GM23338 (cell line): Measurements from ENCODE around the gene YBX2. TPM values are rescaled to one million over a fixed set of nuclear protein-coding genes. Genes with fewer than 3 reads are reported as not detected.
A peak's percentile ranks its signal among the peaks of the same experiment; 100 is the strongest.

Experiments
- ATAC-seq: fragments of 200-7000 bp; cut with Tn5 transposase; 3 replicates; pipeline ENCODE4 v1.9.1; 2020
- DNase-seq: peaks from one replicate; pipeline ENCODE4 v3.0.0-alpha.2; 2015; ENCODE audit warnings: low spot score
- H2AFZ ChIP-seq: fragments of 200-600 bp; sonication (generic); 2 replicates; pipeline ENCODE4 v1.8.0; 2016; ENCODE audit warnings: antibody characterized with exemption, mild to moderate bottlenecking, moderate library complexity
- H3F3A ChIP-seq: fragments of 200-600 bp; sonication (generic); replicated peaks from 2 replicates; pipeline ENCODE4 v1.8.0; 2017; ENCODE audit warnings: antibody characterized with exemption, mixed run types, low read depth
- H3K27ac ChIP-seq: fragments of 200-600 bp; sonication (generic); 2 replicates; pipeline ENCODE4 v1.6.1; 2016; ENCODE audit warnings: low read depth
- H3K27me3 ChIP-seq: fragments of 200-600 bp; sonication (generic); 2 replicates; pipeline ENCODE4 v1.8.0; 2016; ENCODE audit warnings: mild to moderate bottlenecking, mixed run types, moderate library complexity; ENCODE audit not compliant: insufficient read depth
- H3K36me3 ChIP-seq: fragments of 200-600 bp; sonication (generic); 2 replicates; pipeline ENCODE4 v1.8.0; 2016; ENCODE audit warnings: mild to moderate bottlenecking; ENCODE audit not compliant: insufficient read depth
- H3K4me1 ChIP-seq: fragments of 200-600 bp; sonication (generic); 2 replicates; pipeline ENCODE4 v1.8.0; 2016; ENCODE audit warnings: mild to moderate bottlenecking, moderate library complexity; ENCODE audit not compliant: insufficient read depth
- H3K4me2 ChIP-seq: fragments of 200-600 bp; sonication (generic); 2 replicates; pipeline ENCODE4 v1.7.1; 2017; ENCODE audit warnings: mixed run types
- H3K4me3 ChIP-seq: fragments of 200-600 bp; sonication (generic); 2 replicates; pipeline ENCODE4 v1.6.1; 2016; ENCODE audit warnings: mixed run types
- H3K79me2 ChIP-seq: fragments of 200-600 bp; sonication (generic); replicated peaks from 2 replicates; pipeline ENCODE4 v1.8.0; 2017; ENCODE audit warnings: mild to moderate bottlenecking; ENCODE audit not compliant: insufficient read depth
- H3K9me2 ChIP-seq: fragments of 200-600 bp; sonication (generic); 2 replicates; pipeline ENCODE4 v1.8.0; 2017; ENCODE audit not compliant: insufficient read depth
- H4K20me1 ChIP-seq: fragments of 200-600 bp; sonication (generic); replicated peaks from 2 replicates; pipeline ENCODE4 v1.8.0; 2017; ENCODE audit warnings: mild to moderate bottlenecking; ENCODE audit not compliant: insufficient read depth
- H3K27ac Mint-ChIP-seq: 2 replicates; pipeline ENCODE4 v1.8.0; 2020; ENCODE audit warnings: inconsistent platforms, mild to moderate bottlenecking, moderate library complexity, mixed read lengths
- H3K27me3 Mint-ChIP-seq: 3 replicates; pipeline ENCODE4 v1.8.0; 2022; ENCODE audit warnings: low read depth, mild to moderate bottlenecking, moderate library complexity, mixed read lengths, inconsistent platforms; ENCODE audit not compliant: insufficient read depth, poor library complexity
- H3K36me3 Mint-ChIP-seq: 3 replicates; pipeline ENCODE4 v1.8.0; 2021; ENCODE audit warnings: low read depth, mild to moderate bottlenecking, inconsistent platforms, moderate library complexity, mixed read lengths
- H3K4me1 Mint-ChIP-seq: 3 replicates; pipeline ENCODE4 v1.8.0; 2020; ENCODE audit warnings: mild to moderate bottlenecking, inconsistent platforms, mixed read lengths
- H3K4me3 Mint-ChIP-seq: 3 replicates; pipeline ENCODE4 v1.8.0; 2021; ENCODE audit warnings: moderate library complexity, mild to moderate bottlenecking, inconsistent platforms, mixed read lengths
- H3K9me3 Mint-ChIP-seq: 3 replicates; pipeline ENCODE4 v1.8.0; 2020; ENCODE audit warnings: moderate library complexity, mild to moderate bottlenecking, inconsistent platforms, mixed read lengths
- EZH2 ChIP-seq: fragments of 200-600 bp; sonication (generic); IDR thresholded peaks from one replicate; pipeline ENCODE4 v1.8.0; 2017; ENCODE audit warnings: antibody characterized with exemption, mild to moderate bottlenecking, low read depth; ENCODE audit not compliant: unreplicated experiment
- EZH2phosphoT487 ChIP-seq: fragments of 200-600 bp; sonication (generic); IDR thresholded peaks from one replicate; pipeline ENCODE4 v1.8.1; 2018; ENCODE audit warnings: antibody characterized with exemption; ENCODE audit not compliant: unreplicated experiment
- NANOG ChIP-seq: IDR thresholded peaks from 2 replicates; pipeline ENCODE4 v1.6.1; 2016; ENCODE audit warnings: antibody characterized with exemption, borderline replicate concordance
- POLR2AphosphoS5 ChIP-seq: IDR thresholded peaks from 2 replicates; pipeline ENCODE4 v1.6.1; 2016; ENCODE audit warnings: antibody characterized with exemption, low read depth
- STAT1 ChIP-seq: IDR thresholded peaks from one replicate; pipeline ENCODE4 v1.6.1; 2016; ENCODE audit warnings: antibody characterized with exemption; ENCODE audit not compliant: unreplicated experiment
- ZNF114 ChIP-seq: fragments of 250-450 bp; sonication (Bioruptor Pico); IDR thresholded peaks from 2 replicates; pipeline ENCODE4 v1.5.0; 2020; ENCODE audit warnings: mild to moderate bottlenecking, moderate library complexity
- polyA plus RNA-seq: library from polyadenylated mRNA; unstranded; fragments of >200 nt; fragmentation: Nextera tagmentation; extraction: Ambion mirVana; gene quantifications from 2 replicates; pipeline ENCODE4 v1.2.1, GENCODE V29; 2016
- total RNA-seq: library from RNA; depleted of rRNA; stranded (reverse); fragments of >200 nt; shearing (Covaris generic); gene quantifications from 2 replicates; pipeline ENCODE4 v1.2.3, GENCODE V29; 2014
- TF ChIP-seq, protein P1 (sequence below): IDR thresholded peaks from 2 replicates; pipeline ENCODE4 v1.6.1; 2016; ENCODE audit warnings: antibody characterized with exemption
- TF ChIP-seq, protein P2 (sequence below): fragments of 250-450 bp; sonication (Bioruptor Pico); IDR thresholded peaks from 2 replicates; pipeline ENCODE4 v1.5.0; 2020; ENCODE audit warnings: mild to moderate bottlenecking, moderate library complexity
- TF ChIP-seq, protein P3 (sequence below), 2 experiments: fragments of 200-600 bp in 1 of 2; sonication (generic) in 1 of 2; conservative IDR thresholded peaks; 2 replicates each; pipeline versions ENCODE4 v1.5.1 to v1.6.1; 2016 to 2017; ENCODE audit warnings: antibody characterized with exemption in 2 of 2, low read depth in 2 of 2, mild to moderate bottlenecking in 2 of 2, moderate library complexity in 1 of 2

Gene YBX2
- total and polyA plus RNA-seq, 2 experiments from 2014 or later: 22.5 to 36.5 TPM

DNA sequence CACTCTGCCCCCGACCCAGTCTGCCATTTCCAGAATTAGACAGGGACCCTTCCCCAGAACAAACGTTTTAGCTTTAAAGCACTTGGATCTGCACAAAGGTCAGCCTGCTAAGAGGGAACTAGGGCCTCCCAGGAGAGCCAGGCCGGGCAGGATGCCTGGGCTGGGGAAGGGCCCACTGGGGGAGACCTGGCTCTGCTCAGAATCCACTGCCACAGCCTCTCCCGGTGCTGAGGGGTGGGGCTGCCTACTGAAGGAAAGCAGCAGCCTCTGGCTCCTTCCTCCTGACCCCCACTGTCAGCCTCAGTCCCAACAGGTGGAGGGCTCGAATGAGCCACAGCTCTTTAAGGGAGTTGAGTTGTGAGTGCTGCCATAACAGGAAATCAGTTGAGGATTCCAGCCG is 1.7 kb downstream of the YBX2 start:
- DNase-seq: no peak
- Mint-ChIP-seq H3K36me3 (peaks cover 11% of the 10 kb centered on the region; the same call in 2 of the 3 replicates), H3K27me3 (peaks cover 30% of the 10 kb centered on the region), H3K9me3 (peaks cover 9% of the 10 kb centered on the region; the same call in 1 of the 3 replicates), H3K4me3 (peak overlapping the region; percentile 77), H3K27ac (no peak overlapping the region), H3K4me1 (peaks cover 37% of the 10 kb centered on the region)
- no peak overlapping the region for H3K27ac ChIP-seq
- no peak overlapping the region for H2AFZ ChIP-seq
- H3K9me2 ChIP-seq: no peaks in the 10 kb centered on the region
- ATAC-seq: no peak
- no peak for TF ChIP-seq EZH2phosphoT487
- H3K4me3 ChIP-seq: peak overlapping the region; percentile 61; the same call in 1 of the 2 replicates
- H3K36me3 ChIP-seq: no peaks in the 10 kb centered on the region
- H3K27me3 ChIP-seq: peaks cover 18% of the 10 kb centered on the region
- peaks cover 23% of the 10 kb centered on the region for H3F3A ChIP-seq
- H3K4me2 ChIP-seq: peak overlapping the region; percentile 17; the same call in 1 of the 2 replicates
- peaks cover 4% of the 10 kb centered on the region; the same call in 1 of the 2 replicates for H4K20me1 ChIP-seq
- peaks cover 21% of the 10 kb centered on the region for H3K4me1 ChIP-seq
- H3K79me2 ChIP-seq: no peaks in the 10 kb centered on the region

DNA sequence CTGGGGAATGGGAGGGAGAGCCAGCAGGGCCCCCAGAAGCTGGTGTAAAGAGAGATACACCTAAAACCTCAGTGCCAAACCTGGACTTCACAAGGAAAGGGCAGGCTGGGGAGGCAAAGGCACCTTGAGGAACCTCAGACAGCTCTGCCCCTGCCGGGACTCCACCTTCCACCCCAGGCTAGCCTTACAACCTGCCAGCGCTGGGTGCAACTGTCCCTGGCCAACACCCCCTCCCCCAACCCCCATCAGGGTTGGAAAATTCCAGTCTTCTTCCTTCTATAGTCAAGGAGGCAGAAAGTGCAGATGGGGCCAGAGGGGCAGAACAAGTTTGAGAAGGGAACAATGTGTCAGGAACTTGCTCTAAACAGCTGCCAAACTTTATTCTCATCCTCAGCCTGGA is 2.2 kb downstream of the YBX2 start:
- H3K4me3 ChIP-seq: no peak overlapping the region
- Mint-ChIP-seq H3K9me3 (peaks cover 9% of the 10 kb centered on the region; the same call in 1 of the 3 replicates), H3K27me3 (peaks cover 32% of the 10 kb centered on the region), H3K27ac (no peak overlapping the region), H3K36me3 (peaks cover 11% of the 10 kb centered on the region; the same call in 2 of the 3 replicates), H3K4me3 (no peak overlapping the region), H3K4me1 (peaks cover 37% of the 10 kb centered on the region)
- H3K9me2 ChIP-seq: no peaks in the 10 kb centered on the region
- H3K4me1 ChIP-seq: peaks cover 21% of the 10 kb centered on the region
- 0 out of 2 replicates have a peak overlapping the region, but pooled peaks have one; percentile 17 for H3K4me2 ChIP-seq
- no peak overlapping the region for H2AFZ ChIP-seq
- no peaks in the 10 kb centered on the region for H3K36me3 ChIP-seq
- peaks cover 4% of the 10 kb centered on the region; the same call in 1 of the 2 replicates for H4K20me1 ChIP-seq
- H3K27me3 ChIP-seq: peaks cover 18% of the 10 kb centered on the region
- no peak for DNase-seq
- H3K79me2 ChIP-seq: no peaks in the 10 kb centered on the region
- H3K27ac ChIP-seq: no peak overlapping the region
- ATAC-seq: no peak
- peaks cover 23% of the 10 kb centered on the region for H3F3A ChIP-seq
- TF ChIP-seq ZNF114 (CRISPR knock-in tag): no peak
- no peak for TF ChIP-seq STAT1
- no peak; the same call in 1 of the 2 replicates for TF ChIP-seq POLR2AphosphoS5
- TF ChIP-seq, protein P1, sequence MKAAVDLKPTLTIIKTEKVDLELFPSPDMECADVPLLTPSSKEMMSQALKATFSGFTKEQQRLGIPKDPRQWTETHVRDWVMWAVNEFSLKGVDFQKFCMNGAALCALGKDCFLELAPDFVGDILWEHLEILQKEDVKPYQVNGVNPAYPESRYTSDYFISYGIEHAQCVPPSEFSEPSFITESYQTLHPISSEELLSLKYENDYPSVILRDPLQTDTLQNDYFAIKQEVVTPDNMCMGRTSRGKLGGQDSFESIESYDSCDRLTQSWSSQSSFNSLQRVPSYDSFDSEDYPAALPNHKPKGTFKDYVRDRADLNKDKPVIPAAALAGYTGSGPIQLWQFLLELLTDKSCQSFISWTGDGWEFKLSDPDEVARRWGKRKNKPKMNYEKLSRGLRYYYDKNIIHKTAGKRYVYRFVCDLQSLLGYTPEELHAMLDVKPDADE: no peak
- no peak for TF ChIP-seq NANOG
- TF ChIP-seq EZH2: no peak
- TF ChIP-seq, protein P2, sequence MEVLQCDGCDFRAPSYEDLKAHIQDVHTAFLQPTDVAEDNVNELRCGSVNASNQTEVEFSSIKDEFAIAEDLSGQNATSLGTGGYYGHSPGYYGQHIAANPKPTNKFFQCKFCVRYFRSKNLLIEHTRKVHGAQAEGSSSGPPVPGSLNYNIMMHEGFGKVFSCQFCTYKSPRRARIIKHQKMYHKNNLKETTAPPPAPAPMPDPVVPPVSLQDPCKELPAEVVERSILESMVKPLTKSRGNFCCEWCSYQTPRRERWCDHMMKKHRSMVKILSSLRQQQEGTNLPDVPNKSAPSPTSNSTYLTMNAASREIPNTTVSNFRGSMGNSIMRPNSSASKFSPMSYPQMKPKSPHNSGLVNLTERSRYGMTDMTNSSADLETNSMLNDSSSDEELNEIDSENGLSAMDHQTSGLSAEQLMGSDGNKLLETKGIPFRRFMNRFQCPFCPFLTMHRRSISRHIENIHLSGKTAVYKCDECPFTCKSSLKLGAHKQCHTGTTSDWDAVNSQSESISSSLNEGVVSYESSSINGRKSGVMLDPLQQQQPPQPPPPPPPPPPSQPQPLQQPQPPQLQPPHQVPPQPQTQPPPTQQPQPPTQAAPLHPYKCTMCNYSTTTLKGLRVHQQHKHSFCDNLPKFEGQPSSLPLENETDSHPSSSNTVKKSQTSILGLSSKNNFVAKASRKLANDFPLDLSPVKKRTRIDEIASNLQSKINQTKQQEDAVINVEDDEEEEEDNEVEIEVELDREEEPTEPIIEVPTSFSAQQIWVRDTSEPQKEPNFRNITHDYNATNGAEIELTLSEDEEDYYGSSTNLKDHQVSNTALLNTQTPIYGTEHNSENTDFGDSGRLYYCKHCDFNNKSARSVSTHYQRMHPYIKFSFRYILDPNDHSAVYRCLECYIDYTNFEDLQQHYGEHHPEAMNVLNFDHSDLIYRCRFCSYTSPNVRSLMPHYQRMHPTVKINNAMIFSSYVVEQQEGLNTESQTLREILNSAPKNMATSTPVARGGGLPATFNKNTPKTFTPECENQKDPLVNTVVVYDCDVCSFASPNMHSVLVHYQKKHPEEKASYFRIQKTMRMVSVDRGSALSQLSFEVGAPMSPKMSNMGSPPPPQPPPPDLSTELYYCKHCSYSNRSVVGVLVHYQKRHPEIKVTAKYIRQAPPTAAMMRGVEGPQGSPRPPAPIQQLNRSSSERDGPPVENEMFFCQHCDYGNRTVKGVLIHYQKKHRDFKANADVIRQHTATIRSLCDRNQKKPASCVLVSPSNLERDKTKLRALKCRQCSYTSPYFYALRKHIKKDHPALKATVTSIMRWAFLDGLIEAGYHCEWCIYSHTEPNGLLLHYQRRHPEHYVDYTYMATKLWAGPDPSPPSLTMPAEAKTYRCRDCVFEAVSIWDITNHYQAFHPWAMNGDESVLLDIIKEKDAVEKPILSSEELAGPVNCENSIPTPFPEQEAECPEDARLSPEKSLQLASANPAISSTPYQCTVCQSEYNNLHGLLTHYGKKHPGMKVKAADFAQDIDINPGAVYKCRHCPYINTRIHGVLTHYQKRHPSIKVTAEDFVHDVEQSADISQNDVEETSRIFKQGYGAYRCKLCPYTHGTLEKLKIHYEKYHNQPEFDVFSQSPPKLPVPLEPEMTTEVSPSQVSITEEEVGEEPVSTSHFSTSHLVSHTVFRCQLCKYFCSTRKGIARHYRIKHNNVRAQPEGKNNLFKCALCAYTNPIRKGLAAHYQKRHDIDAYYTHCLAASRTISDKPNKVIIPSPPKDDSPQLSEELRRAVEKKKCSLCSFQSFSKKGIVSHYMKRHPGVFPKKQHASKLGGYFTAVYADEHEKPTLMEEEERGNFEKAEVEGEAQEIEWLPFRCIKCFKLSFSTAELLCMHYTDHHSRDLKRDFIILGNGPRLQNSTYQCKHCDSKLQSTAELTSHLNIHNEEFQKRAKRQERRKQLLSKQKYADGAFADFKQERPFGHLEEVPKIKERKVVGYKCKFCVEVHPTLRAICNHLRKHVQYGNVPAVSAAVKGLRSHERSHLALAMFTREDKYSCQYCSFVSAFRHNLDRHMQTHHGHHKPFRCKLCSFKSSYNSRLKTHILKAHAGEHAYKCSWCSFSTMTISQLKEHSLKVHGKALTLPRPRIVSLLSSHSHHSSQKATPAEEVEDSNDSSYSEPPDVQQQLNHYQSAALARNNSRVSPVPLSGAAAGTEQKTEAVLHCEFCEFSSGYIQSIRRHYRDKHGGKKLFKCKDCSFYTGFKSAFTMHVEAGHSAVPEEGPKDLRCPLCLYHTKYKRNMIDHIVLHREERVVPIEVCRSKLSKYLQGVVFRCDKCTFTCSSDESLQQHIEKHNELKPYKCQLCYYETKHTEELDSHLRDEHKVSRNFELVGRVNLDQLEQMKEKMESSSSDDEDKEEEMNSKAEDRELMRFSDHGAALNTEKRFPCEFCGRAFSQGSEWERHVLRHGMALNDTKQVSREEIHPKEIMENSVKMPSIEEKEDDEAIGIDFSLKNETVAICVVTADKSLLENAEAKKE (CRISPR knock-in tag): no peak
- TF ChIP-seq, protein P3, sequence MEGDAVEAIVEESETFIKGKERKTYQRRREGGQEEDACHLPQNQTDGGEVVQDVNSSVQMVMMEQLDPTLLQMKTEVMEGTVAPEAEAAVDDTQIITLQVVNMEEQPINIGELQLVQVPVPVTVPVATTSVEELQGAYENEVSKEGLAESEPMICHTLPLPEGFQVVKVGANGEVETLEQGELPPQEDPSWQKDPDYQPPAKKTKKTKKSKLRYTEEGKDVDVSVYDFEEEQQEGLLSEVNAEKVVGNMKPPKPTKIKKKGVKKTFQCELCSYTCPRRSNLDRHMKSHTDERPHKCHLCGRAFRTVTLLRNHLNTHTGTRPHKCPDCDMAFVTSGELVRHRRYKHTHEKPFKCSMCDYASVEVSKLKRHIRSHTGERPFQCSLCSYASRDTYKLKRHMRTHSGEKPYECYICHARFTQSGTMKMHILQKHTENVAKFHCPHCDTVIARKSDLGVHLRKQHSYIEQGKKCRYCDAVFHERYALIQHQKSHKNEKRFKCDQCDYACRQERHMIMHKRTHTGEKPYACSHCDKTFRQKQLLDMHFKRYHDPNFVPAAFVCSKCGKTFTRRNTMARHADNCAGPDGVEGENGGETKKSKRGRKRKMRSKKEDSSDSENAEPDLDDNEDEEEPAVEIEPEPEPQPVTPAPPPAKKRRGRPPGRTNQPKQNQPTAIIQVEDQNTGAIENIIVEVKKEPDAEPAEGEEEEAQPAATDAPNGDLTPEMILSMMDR (conservative IDR thresholded peaks at IDR 0.05; ENCODE audit: low read depth in 2 of 2): no peak
